Measurements from ENCODE around the gene GSC2. TPM values are rescaled to one million over a fixed set of nuclear protein-coding genes. Genes with fewer than 3 reads are reported as not detected.

The GSC2 gene
- total RNA-seq, 4 donors from 2014 or later: not detected

DNA sequence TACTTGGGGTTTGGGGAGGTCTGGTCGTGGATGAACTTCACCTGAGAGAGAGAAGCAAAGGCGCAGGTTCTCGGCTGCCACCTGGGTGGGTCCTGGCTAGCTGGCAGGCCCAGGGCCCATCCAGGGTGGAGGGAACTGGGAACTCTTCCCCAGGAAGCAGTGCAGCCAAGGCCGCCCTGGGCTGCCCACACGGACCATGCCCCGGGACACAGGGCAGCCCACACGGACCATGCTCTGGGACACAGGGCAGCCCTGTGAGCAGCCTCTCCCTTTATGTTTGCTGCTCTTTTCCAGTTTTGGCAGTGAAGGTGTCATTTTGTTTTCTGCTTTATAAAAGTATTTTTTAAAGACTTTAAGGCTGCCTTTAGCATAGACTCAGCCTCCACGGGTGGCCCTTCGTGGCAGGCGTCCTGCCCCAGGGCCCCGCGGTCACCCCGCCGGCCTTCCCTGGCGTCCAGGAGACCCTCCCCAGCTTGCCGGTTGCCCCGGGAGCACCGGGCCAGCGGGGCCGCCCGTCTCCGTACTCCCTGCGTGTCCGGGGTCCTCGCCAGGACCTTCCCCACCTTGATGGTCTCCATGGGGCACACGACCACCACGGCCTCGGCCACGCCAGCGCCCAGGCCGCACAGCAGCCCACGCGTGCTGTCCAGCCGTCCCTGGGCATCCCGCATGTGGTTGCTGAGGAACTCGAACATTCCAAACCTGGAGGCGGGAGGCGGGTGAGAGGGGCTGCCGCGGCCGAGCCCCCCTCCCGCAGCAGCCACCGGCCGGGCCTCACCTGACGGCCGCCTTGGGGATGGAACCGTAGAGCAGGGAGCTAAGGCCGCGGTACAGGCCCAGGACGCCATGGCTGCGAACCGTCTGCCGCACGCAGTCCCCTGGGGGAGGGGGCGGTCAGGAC, 27.3 kb upstream of the GSC2 start:
- TF ChIP-seq, protein P1, sequence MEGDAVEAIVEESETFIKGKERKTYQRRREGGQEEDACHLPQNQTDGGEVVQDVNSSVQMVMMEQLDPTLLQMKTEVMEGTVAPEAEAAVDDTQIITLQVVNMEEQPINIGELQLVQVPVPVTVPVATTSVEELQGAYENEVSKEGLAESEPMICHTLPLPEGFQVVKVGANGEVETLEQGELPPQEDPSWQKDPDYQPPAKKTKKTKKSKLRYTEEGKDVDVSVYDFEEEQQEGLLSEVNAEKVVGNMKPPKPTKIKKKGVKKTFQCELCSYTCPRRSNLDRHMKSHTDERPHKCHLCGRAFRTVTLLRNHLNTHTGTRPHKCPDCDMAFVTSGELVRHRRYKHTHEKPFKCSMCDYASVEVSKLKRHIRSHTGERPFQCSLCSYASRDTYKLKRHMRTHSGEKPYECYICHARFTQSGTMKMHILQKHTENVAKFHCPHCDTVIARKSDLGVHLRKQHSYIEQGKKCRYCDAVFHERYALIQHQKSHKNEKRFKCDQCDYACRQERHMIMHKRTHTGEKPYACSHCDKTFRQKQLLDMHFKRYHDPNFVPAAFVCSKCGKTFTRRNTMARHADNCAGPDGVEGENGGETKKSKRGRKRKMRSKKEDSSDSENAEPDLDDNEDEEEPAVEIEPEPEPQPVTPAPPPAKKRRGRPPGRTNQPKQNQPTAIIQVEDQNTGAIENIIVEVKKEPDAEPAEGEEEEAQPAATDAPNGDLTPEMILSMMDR (IDR thresholded peaks at IDR 0.05): no peak
- DNase-seq (ENCODE audit: low spot score) (no peak), ATAC-seq (ENCODE audit: low FRiP score) (no peak)

DNA sequence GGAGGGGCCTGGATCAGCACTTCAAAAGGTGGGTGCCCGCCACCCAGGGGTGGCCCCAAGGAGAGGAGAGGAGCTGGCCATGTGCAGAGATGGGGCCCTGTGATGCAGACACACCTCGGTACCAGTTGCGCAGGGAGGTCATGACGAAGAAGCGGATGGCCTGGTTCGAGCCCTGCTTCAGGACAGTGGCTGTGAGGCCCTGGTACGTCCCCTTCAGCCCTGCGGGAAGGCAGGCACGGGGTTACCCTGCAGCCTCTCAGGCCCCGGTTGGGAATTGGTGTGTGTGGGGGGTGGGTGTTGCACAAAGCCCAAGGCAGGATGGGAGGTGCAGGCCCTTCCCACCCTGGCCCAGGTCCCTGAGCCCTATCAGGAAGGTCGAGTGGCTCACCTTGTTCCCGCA, 26.6 kb upstream of the GSC2 start:
- DNase-seq (ENCODE audit: low spot score): no peak
- TF ChIP-seq, protein P1 (IDR thresholded peaks at IDR 0.05): no peak
- ATAC-seq (ENCODE audit: low FRiP score): no peak

DNA sequence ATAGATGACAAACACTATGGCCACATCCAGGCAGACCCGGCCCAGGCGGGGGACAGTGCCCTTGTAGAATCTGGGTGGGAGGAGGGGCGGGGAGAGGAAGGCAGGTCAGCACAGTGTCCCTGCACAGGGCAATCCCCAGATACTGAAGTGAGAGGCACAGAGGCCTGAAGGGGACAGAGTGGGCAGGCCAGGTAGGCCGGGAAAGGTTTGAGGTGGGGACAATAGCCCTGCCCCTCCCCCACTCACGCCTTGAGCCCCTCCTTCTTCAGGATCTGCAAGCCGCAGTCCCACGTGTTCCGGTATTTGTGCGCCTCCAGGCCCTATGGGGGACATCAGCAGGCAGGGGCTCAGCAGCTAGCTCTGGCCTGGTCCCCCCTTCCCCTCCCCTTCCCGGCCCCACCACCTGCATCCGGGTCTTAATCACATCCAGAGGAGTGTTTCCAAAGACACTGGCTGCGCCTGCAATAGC, 26.1 kb upstream of the GSC2 start:
- no peak for DNase-seq (ENCODE audit: low spot score)
- no peak for ATAC-seq (ENCODE audit: low FRiP score)
- TF ChIP-seq, protein P1 (IDR thresholded peaks at IDR 0.05): no peak

DNA sequence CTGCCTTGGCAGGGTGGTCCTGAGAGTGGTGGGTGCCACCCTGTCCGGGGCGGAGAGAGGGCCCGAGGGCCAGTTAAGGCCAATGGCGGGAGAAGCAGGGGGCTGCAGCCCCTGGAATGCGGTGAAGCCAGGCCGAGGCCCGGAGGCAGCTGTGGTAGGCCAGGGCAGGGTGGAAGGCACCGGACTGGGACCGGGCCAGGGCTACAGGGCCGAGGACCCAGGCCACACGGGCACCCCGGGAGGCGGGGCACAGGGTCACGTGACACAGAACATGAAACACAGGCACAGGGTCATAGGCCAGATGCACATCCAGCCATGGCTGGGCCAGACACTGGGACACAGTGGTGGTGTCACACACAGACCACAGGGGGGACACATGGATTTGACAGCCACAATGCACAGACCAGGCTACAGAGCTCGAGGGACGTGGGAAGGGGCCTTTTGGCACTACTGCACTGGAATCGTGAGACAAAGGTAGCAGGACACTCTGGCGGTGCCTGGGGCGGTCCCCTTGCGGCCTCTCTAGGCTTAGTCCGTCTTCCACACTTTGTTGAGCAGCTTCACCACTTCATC, 25.6 kb upstream of the GSC2 start:
- no peak for ATAC-seq (ENCODE audit: low FRiP score)
- DNase-seq (ENCODE audit: low spot score): no peak
- TF ChIP-seq, protein P1 (IDR thresholded peaks at IDR 0.05): no peak

DNA sequence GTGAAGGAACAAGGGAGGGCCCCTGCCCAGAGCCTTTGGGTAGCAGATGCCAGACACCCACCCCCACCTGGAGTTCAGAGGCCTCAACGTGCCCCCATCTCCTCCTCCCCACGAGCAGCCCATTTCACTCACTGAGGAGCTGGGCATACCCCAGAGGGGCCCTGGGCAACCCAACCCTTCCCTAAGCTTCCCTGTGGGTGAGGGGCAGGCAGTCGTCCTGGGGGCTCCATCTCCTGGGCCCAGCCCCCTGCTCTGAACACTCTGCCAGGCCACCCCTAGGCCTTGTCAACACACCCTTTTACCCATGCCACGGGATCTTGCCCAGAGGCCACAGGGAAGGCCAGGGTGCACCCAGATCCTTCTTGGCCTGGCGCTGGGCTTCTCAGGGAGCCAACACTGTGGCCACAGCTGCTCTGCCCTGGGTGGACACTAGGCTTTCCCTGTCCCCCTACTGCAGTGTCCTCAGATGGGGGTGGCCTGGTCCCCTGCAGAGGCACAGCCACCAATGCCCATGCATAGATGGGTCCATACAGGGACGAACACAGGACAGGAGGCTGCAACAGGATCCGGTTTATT, 25.0 kb upstream of the GSC2 start:
- TF ChIP-seq, protein P1 (IDR thresholded peaks at IDR 0.05): no peak
- DNase-seq (ENCODE audit: low spot score) (no peak), ATAC-seq (ENCODE audit: low FRiP score) (no peak)

DNA sequence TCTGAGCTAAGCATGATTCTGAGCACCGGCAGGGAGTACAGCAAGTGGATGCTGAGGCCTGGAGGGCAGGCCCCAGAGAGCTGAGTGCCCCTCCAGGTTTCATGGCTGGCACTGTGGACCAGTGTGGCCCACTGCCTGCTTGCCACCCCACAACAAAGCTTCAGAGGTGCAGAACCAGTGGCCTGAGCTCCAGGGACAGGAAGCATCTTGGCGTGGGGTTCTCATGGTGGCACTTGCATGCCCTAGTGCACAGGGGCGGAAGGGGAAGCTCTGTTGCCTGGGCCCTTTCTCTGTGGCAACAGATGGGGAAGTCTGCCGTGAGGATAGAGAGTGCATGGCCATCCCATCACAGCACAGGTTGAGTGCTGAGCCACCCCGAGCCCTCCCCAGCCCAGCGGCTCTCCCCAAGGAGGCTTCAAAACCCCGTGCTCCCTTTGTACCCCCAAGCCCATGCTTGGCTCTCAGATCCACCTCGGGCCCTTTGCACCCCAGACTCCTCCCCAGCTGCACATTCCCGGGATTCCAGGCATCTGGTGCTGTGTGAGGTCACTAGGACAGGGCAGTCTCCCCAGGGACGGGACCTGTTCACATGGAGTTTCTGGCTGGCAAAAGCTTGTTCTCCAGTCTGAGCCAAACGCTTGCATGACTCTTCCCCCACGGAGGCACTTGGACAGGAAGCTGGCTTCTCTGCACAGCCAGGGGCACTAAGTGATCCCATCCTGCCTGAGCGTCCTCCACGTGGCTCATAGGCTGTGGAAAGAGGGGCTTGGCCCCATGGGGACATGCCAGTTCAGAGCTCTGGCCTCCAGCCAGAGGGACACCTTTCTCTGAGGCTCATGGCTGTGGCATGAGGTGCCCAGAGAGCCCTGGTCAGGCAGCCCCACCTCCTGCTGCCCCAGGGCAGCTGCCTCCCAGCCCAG, 24.3 kb upstream of the GSC2 start:
- ATAC-seq (ENCODE audit: low FRiP score) (no peak), DNase-seq (ENCODE audit: low spot score) (no peak)
- TF ChIP-seq, protein P1 (IDR thresholded peaks at IDR 0.05): no peak
